ENCODE data around the gene RNF207. TPM values are rescaled to one million over a fixed set of nuclear protein-coding genes. Genes with fewer than 3 reads are reported as not detected.
A peak's percentile ranks its signal among the peaks of the same experiment; 100 is the strongest.

The RNF207 gene
- polyA plus RNA-seq, 1 donor from 2014 or later: 3.5 TPM

DNA sequence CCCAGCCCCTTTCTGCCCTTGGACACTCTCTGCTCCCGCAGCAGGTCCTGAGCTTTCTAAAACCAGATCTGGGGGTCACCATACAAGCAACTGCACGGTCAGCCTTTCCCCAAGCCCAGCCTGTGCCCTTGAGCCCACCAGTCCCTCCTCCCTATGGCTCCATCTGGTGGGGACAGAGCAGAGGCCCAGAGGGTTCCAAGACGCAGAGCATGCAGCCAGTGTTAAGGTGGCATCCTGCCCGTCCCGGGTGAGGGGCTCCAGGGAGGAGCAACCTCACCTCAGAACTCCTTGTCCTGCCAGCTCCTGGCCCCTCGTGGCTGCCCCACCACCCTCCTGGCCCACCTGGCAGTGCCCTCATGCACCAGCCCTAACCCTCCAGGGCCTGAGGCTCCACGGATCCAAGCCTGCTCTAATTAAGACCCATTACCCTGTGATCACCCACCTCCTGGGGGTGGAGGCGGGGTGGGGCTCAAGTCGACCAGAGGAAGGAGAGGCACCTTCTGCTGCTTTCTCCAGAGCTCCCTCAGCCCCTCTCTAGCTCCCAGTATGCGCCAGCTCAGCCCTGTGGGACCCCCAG, 34.3 kb upstream of the RNF207 start:
- no peak overlapping the region for H2AFZ ChIP-seq (ENCODE audit: low read depth, low read length)
- no peaks in the 10 kb centered on the region for H3F3A ChIP-seq (ENCODE audit: insufficient read depth, low read length, poor library complexity, severe bottlenecking)
- no peak overlapping the region for H3K27ac ChIP-seq (ENCODE audit: low read length)
- no peaks in the 10 kb centered on the region for H3K36me3 ChIP-seq (ENCODE audit: insufficient read depth, low read length)
- no peaks in the 10 kb centered on the region for H3K79me2 ChIP-seq (replicated peaks; ENCODE audit: insufficient read depth, low read length)
- H3K9me3 ChIP-seq (ENCODE audit: low read length): no peaks in the 10 kb centered on the region
- H3K9me2 ChIP-seq (ENCODE audit: insufficient read depth, low read length): no peaks in the 10 kb centered on the region
- peaks cover 15% of the 10 kb centered on the region for H3K27me3 ChIP-seq (ENCODE audit: insufficient read depth, low read depth, low read length)
- no peak overlapping the region for H3K4me3 ChIP-seq (ENCODE audit: low read length)
- no peak overlapping the region for H3K9ac ChIP-seq (ENCODE audit: low read length)
- no peak overlapping the region for H3K4me2 ChIP-seq (ENCODE audit: low read length)
- TF ChIP-seq RAD21 (conservative IDR thresholded peaks at IDR 0.05): peak; percentile 32
- no peak for TF ChIP-seq MXI1 (conservative IDR thresholded peaks at IDR 0.05; ENCODE audit: poor library complexity, severe bottlenecking)
- TF ChIP-seq EZH2 (IDR thresholded peaks at IDR 0.05; ENCODE audit: borderline replicate concordance, insufficient read depth, low read length, poor library complexity, severe bottlenecking): no peak
- H4K20me1 ChIP-seq (ENCODE audit: insufficient read depth): no peaks in the 10 kb centered on the region

- no peak overlapping the region for H2AFZ ChIP-seq (ENCODE audit: low read depth, low read length)
- no peaks in the 10 kb centered on the region for H3F3A ChIP-seq (ENCODE audit: insufficient read depth, low read length, poor library complexity, severe bottlenecking)
- H3K27me3 ChIP-seq (ENCODE audit: insufficient read depth, low read depth, low read length): peaks cover 24% of the 10 kb centered on the region
- H3K9me3 ChIP-seq (ENCODE audit: low read length): no peaks in the 10 kb centered on the region
- no peaks in the 10 kb centered on the region for H3K36me3 ChIP-seq (ENCODE audit: insufficient read depth, low read length)
- no peaks in the 10 kb centered on the region for H3K9me2 ChIP-seq (ENCODE audit: insufficient read depth, low read length)
- no peak overlapping the region for H3K9ac ChIP-seq (ENCODE audit: low read length)
- H3K4me2 ChIP-seq (ENCODE audit: low read length): no peak overlapping the region
- no peak overlapping the region for H3K4me3 ChIP-seq (ENCODE audit: low read length)
- no peaks in the 10 kb centered on the region for H3K79me2 ChIP-seq (replicated peaks; ENCODE audit: insufficient read depth, low read length)
- H4K20me1 ChIP-seq (ENCODE audit: insufficient read depth): no peaks in the 10 kb centered on the region
- TF ChIP-seq POLR2AphosphoS5 (IDR thresholded peaks at IDR 0.05) (no peak), EZH2 (IDR thresholded peaks at IDR 0.05; ENCODE audit: borderline replicate concordance, insufficient read depth, low read length, poor library complexity, severe bottlenecking) (no peak)
- H3K27ac ChIP-seq (ENCODE audit: low read length): no peak overlapping the region
Measured at GRCh38 chr1:6172549-6172948, 33.4 kb upstream of the RNF207 start.

DNA sequence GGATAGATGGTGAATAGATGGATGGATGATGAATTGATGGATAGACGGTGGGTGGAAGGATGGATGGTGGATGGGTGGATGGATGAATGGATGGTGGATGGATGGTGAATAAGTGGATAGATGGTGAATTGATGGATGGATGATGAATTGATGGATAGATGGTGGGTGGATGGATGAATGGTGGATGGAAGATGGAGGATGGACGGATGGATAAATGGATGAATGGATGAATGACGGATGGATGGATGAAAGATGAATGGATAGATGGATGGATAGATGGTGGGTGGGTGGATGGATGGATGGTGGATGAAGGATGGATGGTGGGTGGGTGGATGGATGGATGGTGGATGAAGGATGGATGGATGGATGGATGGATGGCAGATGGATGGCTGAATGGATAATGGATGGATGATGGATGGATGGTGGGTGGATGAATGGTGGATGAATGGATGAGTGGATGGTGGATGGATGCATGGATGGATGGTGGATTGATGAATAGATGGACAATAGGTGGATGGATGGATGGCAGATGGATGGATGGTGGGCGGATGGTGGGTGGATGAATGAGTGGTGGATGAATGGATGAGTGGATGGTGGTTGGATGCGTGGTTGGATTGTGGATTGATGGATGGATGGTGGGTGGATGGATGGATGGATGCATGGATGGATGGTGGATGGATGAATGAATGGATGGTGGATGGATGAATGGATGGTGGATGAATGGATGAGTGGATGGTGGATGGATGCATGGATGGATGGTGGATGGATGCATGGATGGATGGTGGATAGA, 31.1 kb upstream of the RNF207 start:
- Histone ChIP-seq H3K4me2 (ENCODE audit: low read length) (no peak overlapping the region), H2AFZ (ENCODE audit: low read depth, low read length) (no peak overlapping the region), H3K4me3 (ENCODE audit: low read length) (no peak overlapping the region), H3K9me3 (ENCODE audit: low read length) (no peaks in the 10 kb centered on the region), H3F3A (ENCODE audit: insufficient read depth, low read length, poor library complexity, severe bottlenecking) (no peaks in the 10 kb centered on the region), H3K36me3 (ENCODE audit: insufficient read depth, low read length) (no peaks in the 10 kb centered on the region), H3K27ac (ENCODE audit: low read length) (no peak overlapping the region), H4K20me1 (ENCODE audit: insufficient read depth) (no peaks in the 10 kb centered on the region), H3K79me2 (replicated peaks; ENCODE audit: insufficient read depth, low read length) (no peaks in the 10 kb centered on the region), H3K27me3 (ENCODE audit: insufficient read depth, low read depth, low read length) (peaks cover 41% of the 10 kb centered on the region), H3K9me2 (ENCODE audit: insufficient read depth, low read length) (no peaks in the 10 kb centered on the region), H3K9ac (ENCODE audit: low read length) (no peak overlapping the region)
- TF ChIP-seq TAF1 (IDR thresholded peaks at IDR 0.05; ENCODE audit: low read depth) (no peak), EZH2 (IDR thresholded peaks at IDR 0.05; ENCODE audit: borderline replicate concordance, insufficient read depth, low read length, poor library complexity, severe bottlenecking) (no peak), RAD21 (conservative IDR thresholded peaks at IDR 0.05) (no peak), MXI1 (conservative IDR thresholded peaks at IDR 0.05; ENCODE audit: poor library complexity, severe bottlenecking) (no peak), SMC3 (conservative IDR thresholded peaks at IDR 0.05; ENCODE audit: poor library complexity) (no peak), POLR2AphosphoS5 (IDR thresholded peaks at IDR 0.05) (no peak), EP300 (conservative IDR thresholded peaks at IDR 0.05; ENCODE audit: poor library complexity, severe bottlenecking) (no peak)
- TF ChIP-seq, protein P1, sequence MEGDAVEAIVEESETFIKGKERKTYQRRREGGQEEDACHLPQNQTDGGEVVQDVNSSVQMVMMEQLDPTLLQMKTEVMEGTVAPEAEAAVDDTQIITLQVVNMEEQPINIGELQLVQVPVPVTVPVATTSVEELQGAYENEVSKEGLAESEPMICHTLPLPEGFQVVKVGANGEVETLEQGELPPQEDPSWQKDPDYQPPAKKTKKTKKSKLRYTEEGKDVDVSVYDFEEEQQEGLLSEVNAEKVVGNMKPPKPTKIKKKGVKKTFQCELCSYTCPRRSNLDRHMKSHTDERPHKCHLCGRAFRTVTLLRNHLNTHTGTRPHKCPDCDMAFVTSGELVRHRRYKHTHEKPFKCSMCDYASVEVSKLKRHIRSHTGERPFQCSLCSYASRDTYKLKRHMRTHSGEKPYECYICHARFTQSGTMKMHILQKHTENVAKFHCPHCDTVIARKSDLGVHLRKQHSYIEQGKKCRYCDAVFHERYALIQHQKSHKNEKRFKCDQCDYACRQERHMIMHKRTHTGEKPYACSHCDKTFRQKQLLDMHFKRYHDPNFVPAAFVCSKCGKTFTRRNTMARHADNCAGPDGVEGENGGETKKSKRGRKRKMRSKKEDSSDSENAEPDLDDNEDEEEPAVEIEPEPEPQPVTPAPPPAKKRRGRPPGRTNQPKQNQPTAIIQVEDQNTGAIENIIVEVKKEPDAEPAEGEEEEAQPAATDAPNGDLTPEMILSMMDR (IDR thresholded peaks at IDR 0.05; ENCODE audit: poor library complexity, severe bottlenecking): no peak
